Measurements from ENCODE around the gene EPHB1.

Gene EPHB1

GRCh38 chr3:134752761-134753461, 42.1 kb upstream of the EPHB1 start:
- Histone ChIP-seq H3K27me3 (no peaks in the 10 kb centered on the region), H3K36me3 (no peaks in the 10 kb centered on the region), H3K27ac (no peak overlapping the region), H3K4me3 (ENCODE audit: low read depth in 1 of 2, low read length in 1 of 2) (no peak overlapping the region), H3K9me3 (no peaks in the 10 kb centered on the region), H3K4me1 (ENCODE audit: control insufficient read depth in 1 of 2, insufficient read depth in 1 of 2, low read depth in 1 of 2, low read length in 1 of 2) (peaks cover 0 to 9% of the 10 kb centered on the region in 2 experiments)
- no peak for TF ChIP-seq CTCF (IDR thresholded peaks at IDR 0.05)

GRCh38 chr3:134753999-134754742, 40.9 kb upstream of the EPHB1 start:
- no peak for TF ChIP-seq CTCF (IDR thresholded peaks at IDR 0.05)
- H3K4me3 ChIP-seq (ENCODE audit: low read depth in 1 of 2, low read length in 1 of 2): no peak overlapping the region
- H3K36me3 ChIP-seq: no peaks in the 10 kb centered on the region
- H3K27ac ChIP-seq: no peak overlapping the region
- H3K27me3 ChIP-seq: no peaks in the 10 kb centered on the region
- no peaks in the 10 kb centered on the region for H3K9me3 ChIP-seq
- peaks cover 0 to 9% of the 10 kb centered on the region in 2 experiments for H3K4me1 ChIP-seq (ENCODE audit: control insufficient read depth in 1 of 2, insufficient read depth in 1 of 2, low read depth in 1 of 2, low read length in 1 of 2)

- H3K4me1 ChIP-seq (ENCODE audit: control insufficient read depth in 1 of 2, insufficient read depth in 1 of 2, low read depth in 1 of 2, low read length in 1 of 2): peaks cover 0 to 9% of the 10 kb centered on the region in 2 experiments
- H3K36me3 ChIP-seq: no peaks in the 10 kb centered on the region
- TF ChIP-seq CTCF (IDR thresholded peaks at IDR 0.05): peak; percentile 44
- no peak overlapping the region for H3K4me3 ChIP-seq (ENCODE audit: low read depth in 1 of 2, low read length in 1 of 2)
- no peaks in the 10 kb centered on the region for H3K9me3 ChIP-seq
- no peaks in the 10 kb centered on the region for H3K27me3 ChIP-seq
- no peak overlapping the region for H3K27ac ChIP-seq
Observed at GRCh38 chr3:134754768-134755559, 40.1 kb upstream of the EPHB1 start.

GRCh38 chr3:134755821-134756220, 39.2 kb upstream of the EPHB1 start:
- no peak for TF ChIP-seq CTCF (IDR thresholded peaks at IDR 0.05)
- H3K27me3 ChIP-seq: no peaks in the 10 kb centered on the region

GRCh38 chr3:134757549-134758069, 37.5 kb upstream of the EPHB1 start:
- no peak for TF ChIP-seq CTCF (IDR thresholded peaks at IDR 0.05)
- no peaks in the 10 kb centered on the region for H3K27me3 ChIP-seq
- no peaks in the 10 kb centered on the region for H3K9me3 ChIP-seq
- H3K4me1 ChIP-seq (ENCODE audit: control insufficient read depth in 1 of 2, insufficient read depth in 1 of 2, low read depth in 1 of 2, low read length in 1 of 2): peaks cover 0 to 2% of the 10 kb centered on the region in 2 experiments
- H3K4me3 ChIP-seq (ENCODE audit: low read depth in 1 of 2, low read length in 1 of 2): no peak overlapping the region
- no peak overlapping the region for H3K27ac ChIP-seq
- no peaks in the 10 kb centered on the region for H3K36me3 ChIP-seq

More at GRCh38 chr3:134755821-134756220, 39.2 kb upstream of the EPHB1 start:
- no peaks in the 10 kb centered on the region for H3K9me3 ChIP-seq
- H3K27ac ChIP-seq: no peak overlapping the region
- H3K4me3 ChIP-seq (ENCODE audit: low read depth in 1 of 2, low read length in 1 of 2): no peak overlapping the region
- H3K4me1 ChIP-seq (ENCODE audit: control insufficient read depth in 1 of 2, insufficient read depth in 1 of 2, low read depth in 1 of 2, low read length in 1 of 2): peaks cover 0 to 9% of the 10 kb centered on the region in 2 experiments
- H3K36me3 ChIP-seq: no peaks in the 10 kb centered on the region

Data from neutrophil (primary cell).